H1 (cell line): ENCODE measurements around the gene RHCG. TPM values are rescaled to one million over a fixed set of nuclear protein-coding genes. Genes with fewer than 3 reads are reported as not detected.

Experiments
- BRCA1 ChIP-seq: IDR thresholded peaks from 2 replicates; pipeline ENCODE4 v1.6.1; 2012; ENCODE audit warnings: low read depth, low read length, improper control_type of control experiment
- CHD1 ChIP-seq: IDR thresholded peaks from 2 replicates; pipeline ENCODE4 v1.6.1; 2012; ENCODE audit warnings: low read depth, low read length, improper control_type of control experiment
- CHD7 ChIP-seq: fragments of 300-600 bp; sonication (generic); IDR thresholded peaks from 2 replicates; pipeline ENCODE4 v1.7.1; 2012; ENCODE audit warnings: low read length, moderate library complexity, mild to moderate bottlenecking, inconsistent platforms; ENCODE audit not compliant: insufficient replicate concordance
- CREB1 ChIP-seq: IDR thresholded peaks from 2 replicates; pipeline ENCODE4 v1.6.1; 2012; ENCODE audit warnings: inconsistent platforms
- FOSL1 ChIP-seq: IDR thresholded peaks from 2 replicates; pipeline ENCODE4 v1.6.1; 2011; ENCODE audit warnings: mild to moderate bottlenecking, low read depth, low read length, moderate library complexity; ENCODE audit not compliant: insufficient read depth
- KDM1A ChIP-seq: fragments of 200-600, 300-600 bp; sonication (generic); IDR thresholded peaks from 2 replicates; pipeline ENCODE4 v1.7.1; 2016; ENCODE audit warnings: mild to moderate bottlenecking, low read length, borderline replicate concordance
- KDM4A ChIP-seq: IDR thresholded peaks from one replicate; pipeline ENCODE4 v1.7.1; 2012; ENCODE audit warnings: low read depth, mild to moderate bottlenecking, moderate library complexity, low read length, inconsistent platforms; ENCODE audit not compliant: severe bottlenecking
- POU5F1 ChIP-seq: IDR thresholded peaks from 2 replicates; pipeline ENCODE4 v1.6.1; 2011; ENCODE audit warnings: low read depth, mild to moderate bottlenecking, low read length, moderate library complexity
- RNF2 ChIP-seq: fragments of 200-900, 300-1000 bp; sonication (generic); IDR thresholded peaks from 2 replicates; pipeline ENCODE4 v1.7.1; 2016; ENCODE audit warnings: borderline replicate concordance, low read depth, mild to moderate bottlenecking, antibody characterized with exemption, low read length; ENCODE audit not compliant: poor library complexity, severe bottlenecking; ENCODE audit errors: missing control alignments
- SAP30 ChIP-seq: fragments of 300-600 bp; sonication (generic); IDR thresholded peaks from 2 replicates; pipeline ENCODE4 v1.7.1; 2012; ENCODE audit warnings: low read length, moderate library complexity, mild to moderate bottlenecking, inconsistent platforms; ENCODE audit not compliant: insufficient read depth, insufficient replicate concordance
- SP2 ChIP-seq: IDR thresholded peaks from 2 replicates; pipeline ENCODE4 v1.6.1; 2012; ENCODE audit warnings: mild to moderate bottlenecking, low read length, inconsistent platforms
- TCF12 ChIP-seq: IDR thresholded peaks from 2 replicates; pipeline ENCODE4 v1.6.1; 2011; ENCODE audit warnings: low read depth, mild to moderate bottlenecking, low read length
- polyA plus RNA-seq, 7 experiments: library from polyadenylated mRNA; depleted of rRNA in 3 of 7; stranded (reverse) in 5 of 7; unstranded in 2 of 7; fragments of >200 nt in 5 of 7; fragments of 200-250 nt in 2 of 7; gene quantifications; 1 replicate in 5 of 7; 2 replicates in 1 of 7; 4 replicates in 1 of 7; pipeline versions ENCODE4 v1.2.1 to v1.2.3, GENCODE V29; 2011 to 2013; ENCODE audit warnings: missing spikeins in 2 of 7, mixed read lengths in 2 of 7
- total RNA-seq: library from RNA; stranded (reverse); fragmentation: NEBNext Ultra II Directional; extraction: Animal tissue kit (Norgen Biotek cat#: 25700); gene quantifications from 2 replicates; pipeline ENCODE4 v1.2.1, GENCODE V29; 2021

RHCG gene
- total and polyA plus RNA-seq, 2 of the 8 experiments (the other 6 are each of a cell fraction or from before 2014, with no cell fraction given) = 0.68 TPM; not detected in 1

GRCh38 chr15:89526181-89526580 lies 29.8 kb upstream of the RHCG start (continued):
- TF ChIP-seq CHD7 = no peak
- TF ChIP-seq KDM1A = no peak
- TF ChIP-seq RNF2 = no peak
- no peak for TF ChIP-seq CHD1
- no peak for TF ChIP-seq BRCA1
- TF ChIP-seq SP2 = no peak
- TF ChIP-seq SAP30 = no peak
- TF ChIP-seq POU5F1 = no peak
- TF ChIP-seq CREB1 = no peak
- TF ChIP-seq KDM4A = no peak
- no peak for TF ChIP-seq FOSL1
- no peak for TF ChIP-seq TCF12
